Tibial nerve (tissue), 4 donors: ENCODE data around the gene JAZF1. TPM values are rescaled to one million over a fixed set of nuclear protein-coding genes. Genes with fewer than 3 reads are reported as not detected.

ENCODE experiments used
- DNase-seq, 2 donors: peaks; one replicate each; pipeline ENCODE4 v3.0.0-alpha.2; 2019; ENCODE audit warnings: low spot score in 2 of 2
- H3K27ac ChIP-seq, 4 donors: fragments of 200-600 bp; sonication (generic) in 3 of 4; one replicate each; pipeline ENCODE4 v1.5.1; 2017 to 2019; ENCODE audit warnings: mild to moderate bottlenecking in 1 of 4
- H3K27me3 ChIP-seq, 2 donors: fragments of 200-600 bp; sonication (generic) in 1 of 2; one replicate each; pipeline versions ENCODE4 v1.5.1 to v1.6.0; 2017 to 2019
- H3K36me3 ChIP-seq, 3 donors: fragments of 200-600 bp; sonication (generic); one replicate each; pipeline ENCODE4 v1.5.1; 2018 to 2019
- H3K4me1 ChIP-seq, 4 donors: fragments of 200-600 bp; sonication (generic) in 3 of 4; one replicate each; pipeline ENCODE4 v1.5.1; 2017 to 2019
- H3K4me3 ChIP-seq, 4 donors: fragments of 200-600 bp; sonication (generic) in 3 of 4; one replicate each; pipeline ENCODE4 v1.5.1; 2017 to 2019; ENCODE audit warnings: mild to moderate bottlenecking in 1 of 4, moderate library complexity in 1 of 4
- H3K9me3 ChIP-seq, 4 donors: fragments of 200-600 bp; sonication (generic) in 3 of 4; one replicate each; pipeline ENCODE4 v1.5.1; 2017 to 2019
- EP300 ChIP-seq, 2 donors: sonication (generic); formaldehyde crosslinking; IDR thresholded peaks; one replicate each; pipeline ENCODE4 v1.6.1; 2017; ENCODE audit warnings: antibody characterized with exemption in 2 of 2, mild to moderate bottlenecking in 1 of 2
- POLR2A ChIP-seq, 2 donors: fragments of 450-650 bp; IDR thresholded peaks; one replicate each; pipeline ENCODE4 v1.6.1; 2017; ENCODE audit warnings: antibody characterized with exemption in 2 of 2, mild to moderate bottlenecking in 2 of 2, moderate library complexity in 2 of 2
- WGBS, 2 donors: methylation state at CpG; one replicate each; pipeline ENCODE4 v1.1.5; 2018; 5-methylcytosine and 5-hydroxymethylcytosine counted together
- total RNA-seq, 4 donors: library from RNA; depleted of rRNA; stranded (reverse); fragments of >200 nt; gene quantifications; one replicate each; pipeline ENCODE4 v1.1.0, GENCODE V29; 2016
- TF ChIP-seq, protein P1 (sequence below), 5 experiments: fragments of 200-600 bp in 3 of 5; fragments of 450-650 bp in 2 of 5; sonication (generic) in 3 of 5; IDR thresholded peaks; one replicate each; pipeline ENCODE4 v1.5.1; 2016 to 2019; ENCODE audit warnings: antibody characterized with exemption in 5 of 5, mild to moderate bottlenecking in 3 of 5, moderate library complexity in 2 of 5

JAZF1 gene
- total RNA-seq, 4 donors from 2014 or later: 6.9 to 17.5 (median 10.7) TPM

DNA sequence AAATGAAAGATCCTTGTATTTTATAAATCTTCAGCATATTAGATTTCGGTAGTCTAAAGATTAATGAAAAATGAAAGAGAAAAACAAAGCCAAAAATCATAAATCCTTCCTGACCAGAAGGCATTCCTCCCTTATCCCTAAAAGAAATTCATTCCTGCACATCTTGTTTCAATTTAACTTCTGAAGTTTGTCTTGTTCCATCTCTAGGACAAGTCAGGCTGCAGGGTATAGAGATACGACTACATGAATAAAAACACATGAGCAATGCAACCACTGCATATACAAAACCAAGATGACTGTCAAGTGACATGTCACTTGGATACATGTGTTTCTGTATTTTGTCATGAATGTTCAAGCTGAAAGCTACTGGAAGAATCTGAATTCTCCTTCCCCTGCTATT lies 214.9 kb downstream of the JAZF1 start:
- no peaks in the 10 kb centered on the region for H3K27me3 ChIP-seq
- 56 to 57% methylated on average over 2 of the region's 2 CpGs for WGBS, 2 donors
- H3K9me3 ChIP-seq: no peaks in the 10 kb centered on the region
- TF ChIP-seq POLR2A (IDR thresholded peaks at IDR 0.05): no peak
- TF ChIP-seq, protein P1, sequence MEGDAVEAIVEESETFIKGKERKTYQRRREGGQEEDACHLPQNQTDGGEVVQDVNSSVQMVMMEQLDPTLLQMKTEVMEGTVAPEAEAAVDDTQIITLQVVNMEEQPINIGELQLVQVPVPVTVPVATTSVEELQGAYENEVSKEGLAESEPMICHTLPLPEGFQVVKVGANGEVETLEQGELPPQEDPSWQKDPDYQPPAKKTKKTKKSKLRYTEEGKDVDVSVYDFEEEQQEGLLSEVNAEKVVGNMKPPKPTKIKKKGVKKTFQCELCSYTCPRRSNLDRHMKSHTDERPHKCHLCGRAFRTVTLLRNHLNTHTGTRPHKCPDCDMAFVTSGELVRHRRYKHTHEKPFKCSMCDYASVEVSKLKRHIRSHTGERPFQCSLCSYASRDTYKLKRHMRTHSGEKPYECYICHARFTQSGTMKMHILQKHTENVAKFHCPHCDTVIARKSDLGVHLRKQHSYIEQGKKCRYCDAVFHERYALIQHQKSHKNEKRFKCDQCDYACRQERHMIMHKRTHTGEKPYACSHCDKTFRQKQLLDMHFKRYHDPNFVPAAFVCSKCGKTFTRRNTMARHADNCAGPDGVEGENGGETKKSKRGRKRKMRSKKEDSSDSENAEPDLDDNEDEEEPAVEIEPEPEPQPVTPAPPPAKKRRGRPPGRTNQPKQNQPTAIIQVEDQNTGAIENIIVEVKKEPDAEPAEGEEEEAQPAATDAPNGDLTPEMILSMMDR (IDR thresholded peaks at IDR 0.05): no peak
- no peak for TF ChIP-seq EP300 (IDR thresholded peaks at IDR 0.05)
- DNase-seq: no peak
- no peak overlapping the region for H3K27ac ChIP-seq
- H3K36me3 ChIP-seq: no peaks in the 10 kb centered on the region
- H3K4me1 ChIP-seq: peaks cover 0 to 9% (median 0%) of the 10 kb centered on the region in 4 donors
- H3K4me3 ChIP-seq: no peak overlapping the region

DNA sequence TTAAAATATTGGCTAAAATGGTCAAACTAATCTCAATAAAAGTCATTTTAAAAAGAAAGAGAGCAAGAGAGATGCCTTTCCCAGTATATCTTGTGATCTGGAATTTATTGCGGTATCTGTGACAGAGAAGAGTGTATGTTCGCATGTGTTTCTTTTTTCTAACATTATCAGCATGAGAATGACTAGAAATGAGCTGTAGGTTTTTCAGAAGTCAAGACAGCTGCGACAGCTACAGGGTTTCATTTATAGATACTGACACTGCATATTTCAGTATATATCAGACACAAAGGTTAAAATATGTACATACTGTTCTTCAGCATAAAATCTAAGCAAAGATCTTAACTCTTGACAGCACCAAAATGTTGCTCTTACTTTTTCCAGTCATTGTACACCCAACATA lies 215.8 kb downstream of the JAZF1 start:
- H3K9me3 ChIP-seq: no peaks in the 10 kb centered on the region
- H3K27ac ChIP-seq: no peak overlapping the region
- TF ChIP-seq, protein P1 (IDR thresholded peaks at IDR 0.05): no peak
- no peak for TF ChIP-seq EP300 (IDR thresholded peaks at IDR 0.05)
- no peak for TF ChIP-seq POLR2A (IDR thresholded peaks at IDR 0.05)
- WGBS, 2 donors: 95 to 98% methylated on average over 3 of the region's 3 CpGs
- H3K4me1 ChIP-seq: peaks cover 0 to 9% (median 0%) of the 10 kb centered on the region in 4 donors
- DNase-seq: no peak
- no peak overlapping the region for H3K4me3 ChIP-seq
- H3K36me3 ChIP-seq: no peaks in the 10 kb centered on the region
- H3K27me3 ChIP-seq: no peaks in the 10 kb centered on the region

- no peaks in the 10 kb centered on the region for H3K9me3 ChIP-seq
- WGBS, 2 donors: 88 to 92% methylated on average over 1 of the region's 1 CpG
- no peaks in the 10 kb centered on the region for H3K36me3 ChIP-seq
- TF ChIP-seq EP300 (IDR thresholded peaks at IDR 0.05) (no peak), POLR2A (IDR thresholded peaks at IDR 0.05) (no peak)
- TF ChIP-seq, protein P1 (IDR thresholded peaks at IDR 0.05): no peak
- H3K27ac ChIP-seq: no peak overlapping the region
- H3K4me1 ChIP-seq: peaks cover 0 to 9% (median 0%) of the 10 kb centered on the region in 4 donors
- no peak overlapping the region for H3K4me3 ChIP-seq
- DNase-seq: no peak
- H3K27me3 ChIP-seq: no peaks in the 10 kb centered on the region
Measured at GRCh38 chr7:27963056-27963455, 217.5 kb downstream of the JAZF1 start.

- Histone ChIP-seq H3K27me3 (no peaks in the 10 kb centered on the region), H3K4me1 (peaks cover 0 to 9% (median 0%) of the 10 kb centered on the region in 4 donors), H3K4me3 (no peak overlapping the region), H3K27ac (no peak overlapping the region), H3K9me3 (no peaks in the 10 kb centered on the region), H3K36me3 (no peaks in the 10 kb centered on the region)
- TF ChIP-seq, protein P1 (IDR thresholded peaks at IDR 0.05): no peak
- TF ChIP-seq POLR2A (IDR thresholded peaks at IDR 0.05) (no peak), EP300 (IDR thresholded peaks at IDR 0.05) (no peak)
- no peak for DNase-seq
Measured at GRCh38 chr7:27962273-27962672, 218.3 kb downstream of the JAZF1 start.

GRCh38 chr7:27961255-27961654 lies 219.3 kb downstream of the JAZF1 start:
- TF ChIP-seq, protein P1 (IDR thresholded peaks at IDR 0.05): no peak
- TF ChIP-seq POLR2A (IDR thresholded peaks at IDR 0.05) (no peak), EP300 (IDR thresholded peaks at IDR 0.05) (no peak)
- Histone ChIP-seq H3K4me3 (no peak overlapping the region), H3K9me3 (no peaks in the 10 kb centered on the region), H3K27ac (no peak overlapping the region), H3K27me3 (no peaks in the 10 kb centered on the region), H3K36me3 (no peaks in the 10 kb centered on the region), H3K4me1 (peaks cover 0 to 7% (median 0%) of the 10 kb centered on the region in 4 donors)
- WGBS, 2 donors: 72 to 82% methylated on average over 5 of the region's 5 CpGs
- DNase-seq: no peak
